Stimulated activated CD8-positive, alpha-beta memory T cell treated with anti-CD3 and anti-CD28 coated beads, Interleukin-15, amount 100 ng/mL, for 24 hours (primary cell): ENCODE results near the gene SMARCB1.

Experiments used
- DNase-seq: peaks from one replicate; pipeline ENCODE4 v3.0.0-alpha.2; 2020; ENCODE audit warnings: low read depth

The SMARCB1 gene

DNA sequence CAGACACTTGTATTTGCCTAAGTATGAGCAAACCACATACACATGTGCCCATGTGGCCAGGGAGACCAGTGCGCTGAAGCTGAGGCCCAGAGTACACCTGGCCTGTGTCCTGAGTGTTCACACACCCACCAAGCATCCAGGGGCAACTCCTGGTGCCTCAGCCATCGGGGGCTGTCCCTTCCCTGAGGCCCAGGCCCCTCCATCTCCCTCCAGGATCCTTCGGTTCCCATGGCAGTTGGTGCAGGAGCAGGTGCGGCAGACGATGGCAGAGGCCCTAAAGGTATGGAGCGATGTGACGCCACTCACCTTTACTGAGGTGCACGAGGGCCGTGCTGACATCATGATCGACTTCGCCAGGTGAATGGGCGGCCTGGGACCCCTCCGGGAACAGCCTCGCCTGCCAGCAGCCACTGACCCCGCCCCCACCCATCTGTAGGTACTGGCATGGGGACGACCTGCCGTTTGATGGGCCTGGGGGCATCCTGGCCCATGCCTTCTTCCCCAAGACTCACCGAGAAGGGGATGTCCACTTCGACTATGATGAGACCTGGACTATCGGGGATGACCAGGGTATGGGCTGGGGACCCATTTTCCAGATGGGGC lies 6.5 kb upstream of the SMARCB1 start:
- no peak for DNase-seq

DNA sequence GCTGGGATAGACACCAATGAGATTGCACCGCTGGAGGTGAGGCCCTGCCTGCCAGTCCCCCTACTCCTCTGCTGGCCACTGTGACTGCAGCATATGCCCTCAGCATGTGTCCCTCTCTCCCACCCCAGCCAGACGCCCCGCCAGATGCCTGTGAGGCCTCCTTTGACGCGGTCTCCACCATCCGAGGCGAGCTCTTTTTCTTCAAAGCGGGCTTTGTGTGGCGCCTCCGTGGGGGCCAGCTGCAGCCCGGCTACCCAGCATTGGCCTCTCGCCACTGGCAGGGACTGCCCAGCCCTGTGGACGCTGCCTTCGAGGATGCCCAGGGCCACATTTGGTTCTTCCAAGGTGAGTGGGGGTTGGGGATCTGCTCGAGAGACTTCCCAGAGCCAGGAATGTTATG lies 5.7 kb upstream of the SMARCB1 start:
- no peak for DNase-seq

DNA sequence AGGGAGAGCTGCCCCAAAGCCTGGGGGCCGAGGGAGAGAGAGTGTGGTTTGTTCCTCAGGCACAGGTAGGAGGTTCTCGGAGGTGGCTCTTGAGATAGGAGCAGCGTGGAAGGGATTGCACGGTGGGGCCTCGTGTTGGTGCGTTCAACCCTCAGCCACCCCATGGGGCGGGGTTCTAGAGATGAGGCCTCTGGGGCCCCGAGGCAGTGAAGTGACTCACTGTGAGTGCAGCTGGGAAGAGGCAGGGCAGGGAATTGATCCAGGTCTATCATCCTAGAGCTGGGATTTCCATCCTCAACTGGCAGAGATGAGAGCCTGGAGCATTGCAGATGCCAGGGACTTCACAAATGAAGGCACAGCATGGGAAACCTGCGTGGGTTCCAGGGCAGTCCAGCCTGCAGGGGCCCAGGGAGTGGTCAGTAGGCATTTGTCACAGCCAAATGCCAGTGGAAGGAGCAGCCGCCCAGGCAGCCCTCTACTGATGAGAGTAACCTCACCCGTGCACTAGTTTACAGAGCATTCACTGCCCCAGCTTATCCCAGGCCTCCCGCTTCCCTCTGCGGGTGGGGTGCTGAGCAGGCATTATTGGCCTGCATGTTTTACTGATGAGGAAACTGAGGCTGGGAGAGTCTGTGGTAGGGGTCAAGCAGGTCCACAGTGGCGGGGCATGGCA lies 5.1 kb upstream of the SMARCB1 start:
- no peak for DNase-seq

DNA sequence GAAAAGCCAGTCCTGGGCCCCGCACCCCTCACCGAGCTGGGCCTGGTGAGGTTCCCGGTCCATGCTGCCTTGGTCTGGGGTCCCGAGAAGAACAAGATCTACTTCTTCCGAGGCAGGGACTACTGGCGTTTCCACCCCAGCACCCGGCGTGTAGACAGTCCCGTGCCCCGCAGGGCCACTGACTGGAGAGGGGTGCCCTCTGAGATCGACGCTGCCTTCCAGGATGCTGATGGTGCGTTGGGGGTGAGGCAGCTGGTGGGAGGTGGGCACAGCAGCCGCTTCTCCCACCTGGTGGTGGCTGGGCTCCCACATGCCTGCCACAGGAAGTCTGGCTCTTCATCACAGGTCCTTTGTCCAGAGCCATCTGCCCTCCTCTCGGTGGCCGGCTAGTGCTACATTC lies 4.5 kb upstream of the SMARCB1 start:
- DNase-seq: no peak

DNA sequence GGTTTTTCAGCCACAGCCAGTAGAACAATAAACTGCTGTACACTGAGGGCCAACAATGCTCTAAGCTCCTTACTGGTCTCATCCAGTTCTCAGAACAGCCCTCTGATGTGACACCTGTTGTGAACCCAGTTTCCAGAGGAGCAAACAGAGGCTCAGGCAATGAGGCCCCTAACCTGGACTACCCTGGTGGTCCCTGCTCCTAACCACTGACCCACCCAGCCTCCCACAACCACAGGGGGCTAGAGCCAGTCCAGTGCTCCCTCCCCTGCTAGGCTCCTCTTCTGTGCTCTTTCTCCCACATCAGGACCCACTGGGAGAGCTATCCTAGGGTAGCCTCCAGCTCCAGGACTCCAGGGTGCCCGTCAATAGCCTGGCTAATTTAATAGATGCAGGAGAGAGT lies 4.1 kb upstream of the SMARCB1 start:
- DNase-seq: no peak

DNA sequence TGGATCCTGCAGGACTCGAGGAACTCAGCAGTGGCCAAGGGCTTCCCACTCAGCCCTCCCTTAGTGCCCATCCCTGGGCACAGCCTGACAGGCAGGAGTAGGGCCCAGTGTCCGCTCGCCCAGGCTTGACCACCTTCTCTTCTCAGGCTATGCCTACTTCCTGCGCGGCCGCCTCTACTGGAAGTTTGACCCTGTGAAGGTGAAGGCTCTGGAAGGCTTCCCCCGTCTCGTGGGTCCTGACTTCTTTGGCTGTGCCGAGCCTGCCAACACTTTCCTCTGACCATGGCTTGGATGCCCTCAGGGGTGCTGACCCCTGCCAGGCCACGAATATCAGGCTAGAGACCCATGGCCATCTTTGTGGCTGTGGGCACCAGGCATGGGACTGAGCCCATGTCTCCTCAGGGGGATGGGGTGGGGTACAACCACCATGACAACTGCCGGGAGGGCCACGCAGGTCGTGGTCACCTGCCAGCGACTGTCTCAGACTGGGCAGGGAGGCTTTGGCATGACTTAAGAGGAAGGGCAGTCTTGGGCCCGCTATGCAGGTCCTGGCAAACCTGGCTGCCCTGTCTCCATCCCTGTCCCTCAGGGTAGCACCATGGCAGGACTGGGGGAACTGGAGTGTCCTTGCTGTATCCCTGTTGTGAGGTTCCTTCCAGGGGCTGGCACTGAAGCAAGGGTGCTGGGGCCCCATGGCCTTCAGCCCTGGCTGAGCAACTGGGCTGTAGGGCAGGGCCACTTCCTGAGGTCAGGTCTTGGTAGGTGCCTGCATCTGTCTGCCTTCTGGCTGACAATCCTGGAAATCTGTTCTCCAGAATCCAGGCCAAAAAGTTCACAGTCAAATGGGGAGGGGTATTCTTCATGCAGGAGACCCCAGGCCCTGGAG lies 3.3 kb upstream of the SMARCB1 start:
- no peak for DNase-seq

DNA sequence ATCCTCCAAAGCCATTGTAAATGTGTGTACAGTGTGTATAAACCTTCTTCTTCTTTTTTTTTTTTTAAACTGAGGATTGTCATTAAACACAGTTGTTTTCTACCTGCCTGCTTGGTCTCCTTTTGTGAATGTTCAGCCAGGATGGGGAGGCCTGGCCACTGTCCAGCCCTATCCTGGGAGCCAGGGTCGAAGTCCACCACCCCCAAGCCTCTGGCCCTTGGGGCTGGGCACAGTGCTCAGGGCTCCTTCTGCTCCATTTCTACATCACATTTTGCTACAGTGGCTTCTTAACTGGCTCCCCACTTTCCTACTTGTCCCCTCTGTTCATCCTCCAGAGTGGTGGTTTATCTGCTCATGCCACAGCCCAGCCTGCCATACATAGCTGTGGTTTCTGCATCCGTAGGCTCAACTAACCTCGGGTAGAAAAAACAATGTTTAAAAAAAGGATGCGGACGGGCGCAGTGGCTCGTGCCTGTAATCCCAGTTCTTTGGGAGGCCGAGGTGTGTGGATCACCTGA lies 2.5 kb upstream of the SMARCB1 start:
- DNase-seq: no peak

DNA sequence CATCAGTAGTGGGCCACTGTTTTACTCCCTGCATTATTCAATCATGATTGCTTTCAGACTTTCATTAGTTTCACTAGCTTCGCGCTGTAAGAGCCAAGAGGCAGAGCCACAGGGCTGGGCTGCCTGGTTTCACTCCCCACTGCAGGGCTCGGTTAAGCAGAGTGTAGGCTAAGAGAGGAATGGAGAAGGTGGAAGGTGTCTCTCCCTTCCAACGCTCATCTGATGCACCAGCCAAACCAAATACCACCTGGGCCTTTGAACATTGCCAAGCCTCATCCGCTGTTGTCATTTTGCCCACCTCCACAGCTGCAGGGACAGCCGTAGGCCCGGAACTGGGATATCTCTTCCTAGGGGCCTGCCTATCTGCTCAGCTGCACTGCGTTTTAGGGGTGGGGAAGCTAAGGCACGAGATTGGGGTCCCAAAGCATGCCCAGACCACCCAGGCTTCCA lies 480 bp upstream of the SMARCB1 start:
- no peak for DNase-seq

DNA sequence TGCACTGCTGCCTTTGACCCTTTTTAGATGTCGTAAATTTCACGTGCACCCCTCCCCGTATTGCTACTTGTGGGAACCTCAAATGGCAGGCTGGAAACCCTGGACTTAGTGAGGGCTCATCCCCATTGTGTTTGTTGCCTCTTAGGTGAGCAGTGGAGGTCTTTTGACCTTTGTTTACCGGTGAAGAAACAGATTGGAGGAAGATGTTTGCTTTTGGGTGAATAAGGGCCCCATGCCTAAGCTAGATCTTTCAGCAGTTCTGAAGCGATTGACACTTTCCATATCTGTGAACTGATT lies 782 bp downstream of the SMARCB1 start:
- no peak for DNase-seq

DNA sequence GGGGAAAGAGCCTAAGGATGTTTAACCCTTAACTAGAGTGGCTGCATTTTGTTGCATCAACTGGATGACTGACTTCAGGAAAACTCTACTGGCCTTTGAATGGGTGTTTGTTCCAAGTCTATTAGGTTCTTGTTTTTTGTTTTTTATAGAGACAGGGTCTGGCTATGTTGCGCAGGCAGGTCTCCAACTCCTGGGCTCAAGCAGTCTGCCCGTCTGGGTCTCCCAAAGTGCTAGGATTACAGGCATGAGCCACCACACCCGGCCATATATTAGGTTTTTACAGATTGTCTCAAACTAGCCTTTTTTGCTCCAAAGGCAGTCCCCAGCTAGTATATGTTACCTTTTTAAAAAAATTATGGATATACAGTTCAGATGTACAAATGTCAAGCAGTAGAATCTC lies 1.1 kb downstream of the SMARCB1 start:
- no peak for DNase-seq

DNA sequence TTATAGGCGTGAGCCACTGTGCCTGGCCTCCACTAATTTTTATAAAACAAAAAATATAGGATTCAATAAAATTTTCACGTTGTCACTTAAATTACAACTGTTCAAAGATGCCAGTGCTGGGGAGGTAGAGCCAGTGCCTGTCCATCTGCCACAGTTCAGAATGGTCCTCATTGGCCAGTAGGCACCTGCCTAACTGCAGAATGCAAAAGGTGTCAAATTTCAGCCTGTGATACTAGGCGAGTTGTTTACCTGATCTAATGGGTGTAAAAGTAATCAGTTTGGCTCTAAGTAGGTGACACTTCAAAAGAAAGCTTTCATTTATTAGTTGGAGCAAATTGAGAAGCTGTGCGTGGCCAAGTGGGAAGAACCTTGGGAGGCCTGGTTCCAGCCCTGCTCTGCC lies 2.4 kb downstream of the SMARCB1 start:
- no peak for DNase-seq

DNA sequence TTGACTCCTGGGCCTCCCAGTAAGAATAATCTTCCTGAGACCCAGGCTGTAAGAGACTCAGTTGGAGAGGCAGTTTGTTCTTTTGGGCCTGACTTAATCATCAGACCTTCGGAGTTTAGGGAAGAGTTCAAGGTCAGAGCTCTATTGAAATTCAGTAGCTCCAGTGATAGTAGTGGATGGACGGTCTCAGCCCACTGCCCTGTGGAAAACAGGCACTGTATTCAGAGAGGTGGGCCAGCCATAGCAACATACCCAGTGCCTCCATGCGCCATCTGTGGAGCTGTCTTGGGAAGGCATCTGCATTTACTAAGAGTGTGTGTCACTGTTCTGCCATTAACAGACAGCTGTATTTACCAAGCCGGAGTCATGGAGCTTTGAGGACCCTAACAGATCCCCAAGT lies 2.9 kb downstream of the SMARCB1 start:
- no peak for DNase-seq

DNA sequence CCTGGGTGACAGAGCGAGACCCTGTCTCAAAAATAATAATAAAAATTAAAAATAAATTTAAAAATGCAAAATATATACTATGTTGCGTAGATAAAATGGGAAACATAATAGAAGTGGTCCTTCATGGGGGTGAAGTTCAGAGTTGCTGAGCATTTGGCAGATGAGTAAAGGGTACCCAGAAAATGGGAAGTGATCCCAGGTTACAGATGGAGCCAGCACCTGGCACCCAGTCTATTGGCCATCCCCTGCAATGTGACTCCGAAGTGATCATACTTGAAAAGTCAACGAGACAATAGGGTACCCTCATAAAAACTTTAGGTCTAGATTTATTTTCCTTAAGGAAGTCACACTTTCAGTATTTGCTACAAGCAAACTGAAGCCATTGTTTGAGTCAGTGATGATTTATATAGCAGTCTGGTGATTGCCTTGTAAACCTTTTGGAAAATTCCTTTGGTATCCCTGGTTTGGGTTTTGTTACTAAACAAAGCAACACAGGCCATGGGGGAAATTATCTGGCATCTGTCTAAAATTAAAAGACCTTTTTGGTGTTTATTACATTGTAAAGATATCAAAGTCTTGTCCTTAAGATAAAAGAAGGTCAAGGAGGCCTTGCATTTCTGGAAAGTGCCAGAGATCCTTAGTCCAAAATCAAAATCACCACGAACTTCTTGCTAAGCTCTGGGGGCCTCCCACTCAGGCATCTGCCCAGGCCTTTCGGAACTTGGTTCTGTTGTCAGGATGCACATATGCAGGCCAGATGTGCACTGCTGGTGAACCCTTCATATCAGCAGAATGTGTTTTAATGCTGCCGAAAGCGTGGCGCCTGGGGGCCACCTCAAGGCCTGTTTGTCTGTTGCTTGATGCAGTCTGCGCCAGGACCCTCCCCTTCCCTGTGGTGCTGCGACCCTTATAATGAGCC lies 4.3 kb downstream of the SMARCB1 start:
- DNase-seq: no peak

DNA sequence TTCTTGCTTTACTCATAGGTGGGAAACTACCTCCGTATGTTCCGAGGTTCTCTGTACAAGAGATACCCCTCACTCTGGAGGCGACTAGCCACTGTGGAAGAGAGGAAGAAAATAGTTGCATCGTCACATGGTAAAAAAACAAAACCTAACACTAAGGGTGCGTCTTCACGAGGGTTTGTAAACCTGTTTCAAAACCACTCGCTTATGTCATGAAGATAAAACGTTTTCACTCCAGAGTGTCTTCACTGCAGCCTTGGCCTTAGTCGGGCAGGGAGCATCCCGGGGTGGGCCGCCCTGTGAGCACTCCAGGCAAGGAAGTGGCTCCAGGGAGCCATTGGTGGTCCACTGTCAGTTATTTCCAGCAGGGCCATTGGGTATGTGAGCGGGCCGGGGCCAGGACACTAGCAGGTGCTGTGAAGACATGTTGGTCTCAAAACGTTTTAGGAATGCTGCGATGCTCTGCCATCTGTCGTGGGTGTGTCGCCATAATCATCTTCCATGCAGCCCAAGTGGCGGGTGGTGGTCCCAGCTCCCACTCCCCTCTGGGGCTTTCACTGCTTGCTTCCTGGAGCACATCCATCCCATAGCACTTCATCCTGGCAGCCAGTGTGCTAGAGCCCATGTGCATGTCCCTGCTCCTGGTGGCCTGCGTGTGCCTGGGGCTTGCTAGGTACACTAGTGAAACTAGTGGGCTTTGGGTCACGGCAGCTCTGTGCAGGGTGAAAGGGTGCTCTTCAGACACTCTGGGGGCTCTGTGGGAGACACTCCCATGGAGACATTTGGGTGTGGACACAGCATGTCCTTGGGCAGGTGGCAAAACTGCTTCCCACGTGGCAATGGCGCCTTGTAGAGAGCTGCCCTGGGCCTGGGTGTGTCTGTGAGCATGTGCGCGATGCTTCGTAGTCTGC lies 5.2 kb downstream of the SMARCB1 start:
- no peak for DNase-seq

DNA sequence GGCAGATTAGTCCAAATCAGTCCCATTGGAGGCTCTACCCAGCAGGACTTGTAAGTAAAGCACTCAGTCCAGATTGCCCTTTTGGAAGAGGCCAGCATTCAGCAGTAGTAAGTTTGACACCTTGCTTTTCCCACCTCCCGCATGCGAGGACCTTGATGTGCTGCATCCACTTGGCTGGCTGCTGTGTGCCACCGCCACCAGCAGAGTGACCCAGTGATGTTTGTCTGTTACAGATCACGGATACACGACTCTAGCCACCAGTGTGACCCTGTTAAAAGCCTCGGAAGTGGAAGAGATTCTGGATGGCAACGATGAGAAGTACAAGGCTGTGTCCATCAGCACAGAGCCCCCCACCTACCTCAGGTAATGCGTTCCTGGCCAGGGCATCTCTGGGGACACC lies 6.6 kb downstream of the SMARCB1 start:
- no peak for DNase-seq

DNA sequence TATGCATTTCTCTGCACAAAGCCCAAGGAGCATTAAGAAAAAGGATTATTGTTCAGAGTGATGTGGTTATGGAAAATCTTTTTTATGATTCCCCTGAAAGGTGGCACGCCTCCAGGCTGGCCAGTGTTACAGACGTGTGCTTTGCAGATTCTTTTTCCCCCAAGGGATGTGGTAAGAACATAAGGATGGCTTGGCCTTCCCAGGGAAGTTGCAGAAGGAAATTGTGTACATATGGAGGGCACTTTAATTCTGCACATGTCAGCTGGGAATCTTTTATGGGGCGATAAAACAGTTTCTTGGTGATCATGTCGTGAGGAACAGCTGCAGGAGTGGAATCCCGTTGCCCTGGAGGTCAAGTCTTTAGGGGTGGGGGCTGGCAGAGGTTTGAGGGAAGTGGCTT lies 9.7 kb downstream of the SMARCB1 start:
- DNase-seq: no peak

DNA sequence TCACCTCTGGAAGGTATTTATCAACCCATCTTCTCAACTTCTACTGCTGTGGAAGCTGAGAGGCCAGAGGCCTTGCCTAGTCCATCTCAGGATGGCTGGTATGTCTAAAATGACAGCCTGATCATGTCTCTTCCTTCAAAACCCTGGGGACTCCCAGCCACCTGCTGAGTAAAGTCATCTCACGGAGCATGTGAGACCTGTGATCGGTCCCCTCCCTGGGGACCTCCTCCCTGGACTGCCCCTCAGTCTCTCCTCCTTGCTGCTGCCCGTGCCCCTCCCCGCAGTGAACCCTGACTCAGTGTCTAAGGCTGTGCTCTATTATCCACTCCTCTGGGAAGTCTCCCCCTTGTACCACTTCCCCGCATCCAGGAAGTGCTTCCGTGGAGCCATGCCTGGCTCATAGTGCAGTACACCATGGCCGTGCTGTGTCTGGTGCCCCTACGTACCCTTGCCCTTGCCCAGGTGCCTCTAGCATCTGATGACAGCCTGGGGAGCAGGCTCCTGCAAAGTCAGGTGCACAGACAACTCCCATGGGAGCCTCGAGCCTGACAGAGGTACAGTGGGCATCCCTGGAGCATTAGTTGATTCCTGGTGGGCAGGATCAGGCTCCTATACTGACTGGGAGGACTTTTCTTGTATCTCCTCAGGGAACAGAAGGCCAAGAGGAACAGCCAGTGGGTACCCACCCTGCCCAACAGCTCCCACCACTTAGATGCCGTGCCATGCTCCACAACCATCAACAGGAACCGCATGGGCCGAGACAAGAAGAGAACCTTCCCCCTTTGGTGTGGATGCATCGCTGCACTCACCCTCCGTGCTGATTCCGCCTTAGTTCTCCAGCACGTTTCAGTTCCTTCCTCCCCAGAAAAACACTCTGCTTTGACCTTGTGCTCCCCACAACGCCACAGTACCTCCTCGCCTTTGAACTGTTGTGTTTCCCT lies 13.8 kb downstream of the SMARCB1 start:
- DNase-seq: no peak

DNA sequence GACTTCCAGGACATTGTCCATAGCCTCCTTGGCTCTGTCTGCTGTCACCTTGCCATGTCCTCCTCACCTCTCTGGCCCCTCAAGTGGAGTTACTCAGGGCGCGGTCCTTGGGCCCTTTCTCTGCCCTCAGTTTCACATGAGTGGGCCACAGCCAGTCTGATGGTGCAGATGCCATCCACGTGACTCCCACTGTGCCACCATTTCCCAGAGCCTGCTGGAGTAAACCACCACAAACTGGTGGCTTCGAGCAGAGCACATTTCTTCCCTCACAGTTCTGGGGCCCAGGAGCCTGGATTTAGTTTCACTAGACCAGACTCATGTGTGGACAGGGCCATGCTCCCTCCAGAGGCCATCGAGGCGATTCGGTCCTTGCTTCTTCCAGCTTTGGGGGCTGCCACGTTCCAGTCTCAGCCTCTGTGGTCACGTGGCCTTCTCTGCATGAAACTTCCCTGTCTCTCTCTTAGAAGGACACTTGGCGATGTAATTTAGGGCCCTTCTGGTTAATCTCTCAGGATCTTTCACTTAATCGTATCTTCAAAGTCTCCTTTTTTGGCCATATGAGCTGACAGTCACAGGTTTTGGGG lies 14.6 kb downstream of the SMARCB1 start:
- DNase-seq: no peak

DNA sequence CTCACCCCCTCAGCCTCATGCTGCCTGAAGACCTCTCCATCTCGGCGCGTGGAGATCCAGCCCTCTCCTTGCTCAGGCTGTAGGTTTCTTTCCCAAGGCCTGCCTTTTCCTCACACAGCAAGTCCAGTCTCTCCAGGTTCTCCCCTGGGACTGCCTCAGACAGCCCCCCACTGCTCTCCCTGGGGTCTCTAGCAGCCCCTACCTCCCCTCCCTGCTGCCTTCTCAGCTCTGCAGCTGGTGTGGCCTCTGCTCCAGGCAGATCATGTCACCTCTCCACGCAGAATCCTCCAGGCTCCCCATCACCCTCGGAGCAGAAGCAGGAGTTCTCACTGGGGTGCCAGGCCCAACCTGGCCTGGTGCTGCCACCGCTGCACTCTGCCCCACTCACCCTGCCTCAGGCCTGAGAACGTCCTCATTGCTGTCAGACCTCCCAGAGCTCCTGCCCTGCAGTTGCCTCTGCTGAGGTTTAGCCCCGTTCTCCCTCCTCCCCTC lies 15.2 kb downstream of the SMARCB1 start:
- DNase-seq: no peak
